ENCODE data around the gene AKIRIN1.

DNA sequence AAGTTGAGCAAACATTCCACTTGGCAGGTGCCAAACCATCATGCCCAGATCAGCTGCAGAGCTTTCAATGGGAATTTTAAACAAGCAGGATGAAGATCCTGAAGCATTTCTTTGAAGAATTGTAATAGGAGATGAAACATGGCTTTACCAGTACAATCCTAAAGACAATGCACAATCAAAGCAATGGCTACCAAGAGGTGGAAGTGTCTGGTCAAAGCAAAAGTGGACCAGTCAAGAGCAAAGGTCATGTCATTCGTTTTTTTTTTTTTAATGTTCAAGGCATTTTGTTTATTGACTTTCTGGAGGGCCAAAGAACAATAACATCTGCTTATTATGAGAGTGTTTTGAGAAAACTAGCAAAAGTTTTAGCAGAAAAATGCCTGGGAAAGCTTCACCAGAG, 32.1 kb downstream of the AKIRIN1 start:
- TF ChIP-seq, protein P1, sequence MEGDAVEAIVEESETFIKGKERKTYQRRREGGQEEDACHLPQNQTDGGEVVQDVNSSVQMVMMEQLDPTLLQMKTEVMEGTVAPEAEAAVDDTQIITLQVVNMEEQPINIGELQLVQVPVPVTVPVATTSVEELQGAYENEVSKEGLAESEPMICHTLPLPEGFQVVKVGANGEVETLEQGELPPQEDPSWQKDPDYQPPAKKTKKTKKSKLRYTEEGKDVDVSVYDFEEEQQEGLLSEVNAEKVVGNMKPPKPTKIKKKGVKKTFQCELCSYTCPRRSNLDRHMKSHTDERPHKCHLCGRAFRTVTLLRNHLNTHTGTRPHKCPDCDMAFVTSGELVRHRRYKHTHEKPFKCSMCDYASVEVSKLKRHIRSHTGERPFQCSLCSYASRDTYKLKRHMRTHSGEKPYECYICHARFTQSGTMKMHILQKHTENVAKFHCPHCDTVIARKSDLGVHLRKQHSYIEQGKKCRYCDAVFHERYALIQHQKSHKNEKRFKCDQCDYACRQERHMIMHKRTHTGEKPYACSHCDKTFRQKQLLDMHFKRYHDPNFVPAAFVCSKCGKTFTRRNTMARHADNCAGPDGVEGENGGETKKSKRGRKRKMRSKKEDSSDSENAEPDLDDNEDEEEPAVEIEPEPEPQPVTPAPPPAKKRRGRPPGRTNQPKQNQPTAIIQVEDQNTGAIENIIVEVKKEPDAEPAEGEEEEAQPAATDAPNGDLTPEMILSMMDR (IDR thresholded peaks at IDR 0.05; ENCODE audit: insufficient read depth, low read depth, low read length) = no peak
- no peak for TF ChIP-seq EZH2 (IDR thresholded peaks at IDR 0.05; ENCODE audit: insufficient read depth, low read length)
